Kidney capillary endothelial cell (primary cell): Measurements from ENCODE around the gene KCND1.

Source experiments
- DNase-seq: peaks from one replicate; pipeline ENCODE4 v3.0.0-alpha.2; 2018; ENCODE audit warnings: low spot score

The KCND1 gene

DNA sequence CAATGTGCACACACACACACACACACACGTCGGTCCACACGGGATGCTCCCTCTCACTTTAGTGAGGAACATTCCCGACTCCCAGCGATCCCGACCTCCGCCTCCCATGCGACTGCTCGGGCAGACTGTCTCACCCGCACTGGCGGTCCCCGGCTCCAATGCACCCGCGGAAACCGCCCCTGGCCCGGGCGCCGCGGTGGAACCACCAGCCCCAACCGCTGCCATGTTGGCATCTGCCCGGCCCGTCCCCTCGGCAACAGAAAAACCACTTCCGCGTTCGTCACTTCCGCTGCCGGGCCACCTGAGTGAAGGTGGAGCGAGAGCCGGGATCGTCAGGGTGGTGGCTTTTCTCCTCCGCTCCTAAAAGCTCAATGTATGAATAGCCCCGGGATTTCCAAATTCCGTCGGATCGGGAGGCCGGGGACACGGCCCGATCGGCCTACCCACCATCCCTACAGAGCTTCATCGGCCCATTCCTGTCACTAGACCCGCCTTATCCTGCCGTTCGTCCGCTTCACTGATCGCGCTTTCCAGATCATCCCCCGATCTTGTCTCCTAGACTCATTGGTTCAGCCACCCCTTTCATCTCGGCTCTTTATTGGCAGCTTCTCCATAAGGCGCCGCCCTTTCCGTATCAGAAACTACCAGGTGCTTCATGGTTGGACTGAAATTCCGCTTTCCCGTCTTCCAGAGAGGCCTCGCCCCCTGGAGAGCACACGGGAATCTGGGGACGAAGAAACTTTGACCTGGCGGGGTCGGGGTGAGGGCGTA, 60.0 kb downstream of the KCND1 start, which contains the start of gene SLC35A2:
TSS of gene SLC35A2 (minus strand) at position 235 of the 771 bp plus-strand sequence. CDS start at position 225, 10 bp downstream.
- DNase-seq, result peak; percentile 20
